ENCODE results near the gene CDYL. TPM values are rescaled to one million over a fixed set of nuclear protein-coding genes. Genes with fewer than 3 reads are reported as not detected.

Gene CDYL
- total RNA-seq, 4 donors from 2014 or later = 41.9 to 52.3 (median 45.7) TPM

- Histone ChIP-seq H3K9me3 (no peaks in the 10 kb centered on the region), H3K27ac (replicated peaks in 1 of 4) (no peak overlapping the region), H3K4me1 (peaks cover 11 to 33% (median 17%) of the 10 kb centered on the region in 4 donors), H3K27me3 (no peaks in the 10 kb centered on the region), H3K36me3 (peaks cover 0 to 19% (median 0%) of the 10 kb centered on the region in 4 donors), H3K4me3 (no peak overlapping the region)
- 86% methylated on average over 8 of the region's 13 CpGs for whole genome bisulfite sequencing
- intact Hi-C loops (cut with DNase I) = loop anchor here (10.0 kb wide), 1 partner anchor 161 kb away; the partner anchor contains the start of gene CDYL
- TF ChIP-seq POLR2A (IDR thresholded peaks at IDR 0.05; ENCODE audit: low read depth) (no peak), EP300 (IDR thresholded peaks at IDR 0.05) (no peak), CTCF (IDR thresholded peaks at IDR 0.05) (no peak), POLR2AphosphoS5 (IDR thresholded peaks at IDR 0.05) (no peak)
- no peak for DNase-seq (ENCODE audit: extremely low spot score)
These were observed 159.9 kb downstream of the CDYL start for GRCh38 chr6:4935975-4936680.

GRCh38 chr6:4936681-4937041 is 160.5 kb downstream of the CDYL start:
- WGBS = 47% methylated on average over 4 of the region's 4 CpGs
- intact Hi-C loops (cut with DNase I) = loop anchor here (10.0 kb wide), 1 partner anchor 162 kb away; the partner anchor contains the start of gene CDYL
- TF ChIP-seq CTCF (IDR thresholded peaks at IDR 0.05) (peak; percentile 45 to 55 (median 53)), POLR2AphosphoS5 (IDR thresholded peaks at IDR 0.05) (no peak)

GRCh38 chr6:4937414-4937813 is 161.2 kb downstream of the CDYL start:
- DNase-seq (ENCODE audit: extremely low spot score) = no peak
- WGBS = 89% methylated on average over 9 of the region's 9 CpGs
- H3K4me1 ChIP-seq = peaks cover 10 to 32% (median 16%) of the 10 kb centered on the region in 4 donors
- H3K36me3 ChIP-seq = peaks cover 0 to 19% (median 0%) of the 10 kb centered on the region in 4 donors
- no peaks in the 10 kb centered on the region for H3K27me3 ChIP-seq
- H3K9me3 ChIP-seq = no peaks in the 10 kb centered on the region
- H3K27ac ChIP-seq (replicated peaks in 1 of 4) = no peak overlapping the region
- H3K4me3 ChIP-seq = no peak overlapping the region
- TF ChIP-seq POLR2AphosphoS5 (IDR thresholded peaks at IDR 0.05) = no peak
- no peak for TF ChIP-seq POLR2A (IDR thresholded peaks at IDR 0.05; ENCODE audit: low read depth)
- TF ChIP-seq CTCF (IDR thresholded peaks at IDR 0.05) = no peak
- no peak for TF ChIP-seq EP300 (IDR thresholded peaks at IDR 0.05)
- intact Hi-C loops (cut with DNase I) = loop anchor here (10.0 kb wide), 1 partner anchor 163 kb away; the partner anchor contains the start of gene CDYL

More at GRCh38 chr6:4936681-4937041, 160.5 kb downstream of the CDYL start:
- no peaks in the 10 kb centered on the region for H3K9me3 ChIP-seq
- no peak overlapping the region for H3K4me3 ChIP-seq
- no peak for DNase-seq (ENCODE audit: extremely low spot score)
- H3K4me1 ChIP-seq = peaks cover 10 to 32% (median 15%) of the 10 kb centered on the region in 4 donors
- no peak overlapping the region for H3K27ac ChIP-seq (replicated peaks in 1 of 4)
- H3K36me3 ChIP-seq = peaks cover 0 to 19% (median 0%) of the 10 kb centered on the region in 4 donors
- H3K27me3 ChIP-seq = no peaks in the 10 kb centered on the region

GRCh38 chr6:4939241-4939640 is 163.0 kb downstream of the CDYL start:
- intact Hi-C loops (cut with DNase I) = loop anchor here (10.0 kb wide), 1 partner anchor 164 kb away; the partner anchor contains the start of gene CDYL
- DNase-seq (ENCODE audit: extremely low spot score) = no peak
- Histone ChIP-seq H3K4me1 (peaks cover 13 to 32% (median 26%) of the 10 kb centered on the region in 4 donors), H3K9me3 (no peaks in the 10 kb centered on the region), H3K36me3 (peaks cover 0 to 20% (median 0%) of the 10 kb centered on the region in 4 donors), H3K27me3 (no peaks in the 10 kb centered on the region), H3K4me3 (no peak overlapping the region), H3K27ac (replicated peaks in 1 of 4) (no peak overlapping the region)
- WGBS = 100% methylated on average over 1 of the region's 1 CpG
- TF ChIP-seq POLR2AphosphoS5 (IDR thresholded peaks at IDR 0.05) (no peak), POLR2A (IDR thresholded peaks at IDR 0.05; ENCODE audit: low read depth) (no peak), EP300 (IDR thresholded peaks at IDR 0.05) (no peak), CTCF (IDR thresholded peaks at IDR 0.05) (no peak)
